ENCODE data around the gene GPBAR1. TPM values are rescaled to one million over a fixed set of nuclear protein-coding genes. Genes with fewer than 3 reads are reported as not detected.

GPBAR1 gene
- total and polyA plus RNA-seq, 2 of the 8 experiments (the other 6 are each of a cell fraction or from before 2014, with no cell fraction given) = 0.32 to 0.59 TPM

- no peak overlapping the region for H4K91ac ChIP-seq (replicated peaks; ENCODE audit: insufficient read length, low read length)
- no peak for FAIRE-seq
- no peaks in the 10 kb centered on the region for H3K79me1 ChIP-seq (ENCODE audit: low read depth, low read length)
- H3K4me2 ChIP-seq (ENCODE audit: insufficient read depth in 1 of 2, low read depth in 2 of 2, low read length in 2 of 2) = no peak overlapping the region
- no peak for TF ChIP-seq JUND (IDR thresholded peaks at IDR 0.05; ENCODE audit: low read length)
- no peak overlapping the region for H2AFZ ChIP-seq (ENCODE audit: low read length)
- no peak overlapping the region for H3K18ac ChIP-seq (ENCODE audit: extremely low read depth, low read length)
- H3K23ac ChIP-seq (ENCODE audit: insufficient read length) = no peak overlapping the region
- no peak overlapping the region for H2BK5ac ChIP-seq (ENCODE audit: low read depth, low read length)
- H2BK12ac ChIP-seq (ENCODE audit: low read depth, low read length) = no peak overlapping the region
- DNase-seq (ENCODE audit: low read depth in 1 of 2, low spot score in 2 of 2) = no peak
- H4K5ac ChIP-seq (ENCODE audit: insufficient read length, low read depth, low read length) = no peak overlapping the region
- H3K9me3 ChIP-seq (ENCODE audit: insufficient read depth in 2 of 2, low read depth in 1 of 2, low read length in 1 of 2) = no peaks in the 10 kb centered on the region
- POLR2A ChIA-PET (ENCODE audit: partially characterized antibody) = interaction anchor here (0.8 to 2.7 kb wide), 4 partner anchors 8 to 18 kb away, joined by 3 to 7 read pairs (median 4); partner anchors contain the start of genes AAMP, GPBAR1 and PNKD
- no peak overlapping the region for H4K8ac ChIP-seq (ENCODE audit: extremely low read depth, insufficient read depth, low read length)
- no peak overlapping the region for H3K56ac ChIP-seq (replicated peaks; ENCODE audit: insufficient read length, low read depth, low read length)
- no peaks in the 10 kb centered on the region for H3K27me3 ChIP-seq (replicated peaks in 1 of 4; ENCODE audit: control insufficient read depth in 3 of 4, extremely low read depth in 1 of 4, insufficient read depth in 3 of 4, low read length in 3 of 4)
- peaks cover 0 to 2% of the 10 kb centered on the region in 2 experiments for H4K20me1 ChIP-seq (replicated peaks in 1 of 2; ENCODE audit: control insufficient read depth in 1 of 2, insufficient read depth in 2 of 2, low read length in 2 of 2)
- no peak overlapping the region for H2BK120ac ChIP-seq (replicated peaks; ENCODE audit: low read depth, low read length)
- no peak overlapping the region for H3K4me3 ChIP-seq (ENCODE audit: extremely low read depth in 1 of 4, insufficient read depth in 2 of 4, low read depth in 3 of 4, low read length in 4 of 4)
- no peak overlapping the region for H2BK15ac ChIP-seq (ENCODE audit: low read length)
- H3K79me2 ChIP-seq (ENCODE audit: control insufficient read depth in 1 of 2, insufficient read depth in 2 of 2, low read length in 2 of 2) = no peaks in the 10 kb centered on the region
- H2BK20ac ChIP-seq (ENCODE audit: low read length) = no peak overlapping the region
- H3K14ac ChIP-seq (ENCODE audit: insufficient read length) = no peak overlapping the region
- no peak overlapping the region for H3K4ac ChIP-seq (replicated peaks; ENCODE audit: insufficient read length, low read depth, low read length)
- no peak overlapping the region for H2AK5ac ChIP-seq (ENCODE audit: low read depth, low read length)
- WGBS, 2 experiments (ENCODE audit: extremely low coverage in 1 of 2, insufficient coverage in 1 of 2, insufficient read length in 1 of 2, insufficient replicate concordance in 2 of 2, low coverage in 1 of 2, low lambda C conversion rate in 2 of 2, missing lambda C conversion rate in 1 of 2) = 79% methylated on average over 7 of the region's 7 CpGs; no CpG with 5 or more reads in 1 of the 2 experiments
- H3K23me2 ChIP-seq (ENCODE audit: low read depth, low read length) = no peaks in the 10 kb centered on the region
- H3K36me3 ChIP-seq (ENCODE audit: control insufficient read depth in 2 of 4, insufficient read depth in 4 of 4, low read length in 3 of 4) = peaks cover 37 to 81% (median 69%) of the 10 kb centered on the region in 4 experiments
- CTCF ChIA-PET (ENCODE audit: partially characterized antibody) = interaction anchor here (0.9 to 2.5 kb wide), 8 partner anchors 12 to 393 kb away, joined by 3 to 22 read pairs (median 4); no protein-coding TSS in a partner anchor
- no peak overlapping the region for H3K27ac ChIP-seq (ENCODE audit: low read depth, low read length)
- H3K9ac ChIP-seq (replicated peaks in 1 of 4; ENCODE audit: extremely low read depth in 1 of 4, low read depth in 3 of 4, low read length in 3 of 4) = no peak overlapping the region
- H3K4me1 ChIP-seq (replicated peaks in 1 of 4; ENCODE audit: control insufficient read depth in 3 of 4, insufficient read depth in 4 of 4, low read length in 3 of 4) = no peaks in the 10 kb centered on the region
Observed at GRCh38 chr2:218252509-218253231, 8.1 kb upstream of the GPBAR1 start.
